GM12873 (cell line): ENCODE data around the gene CRIP3.

Source experiments
- TF ChIP-seq, protein P1 (sequence below): IDR thresholded peaks from 2 replicates; pipeline ENCODE4 v1.5.1; 2012; ENCODE audit warnings: low read depth, mild to moderate bottlenecking, moderate library complexity, low read length, control low read depth; ENCODE audit not compliant: insufficient read depth; ENCODE audit errors: missing control alignments

CRIP3 gene, protein sequence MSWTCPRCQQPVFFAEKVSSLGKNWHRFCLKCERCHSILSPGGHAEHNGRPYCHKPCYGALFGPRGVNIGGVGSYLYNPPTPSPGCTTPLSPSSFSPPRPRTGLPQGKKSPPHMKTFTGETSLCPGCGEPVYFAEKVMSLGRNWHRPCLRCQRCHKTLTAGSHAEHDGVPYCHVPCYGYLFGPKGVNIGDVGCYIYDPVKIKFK

DNA sequence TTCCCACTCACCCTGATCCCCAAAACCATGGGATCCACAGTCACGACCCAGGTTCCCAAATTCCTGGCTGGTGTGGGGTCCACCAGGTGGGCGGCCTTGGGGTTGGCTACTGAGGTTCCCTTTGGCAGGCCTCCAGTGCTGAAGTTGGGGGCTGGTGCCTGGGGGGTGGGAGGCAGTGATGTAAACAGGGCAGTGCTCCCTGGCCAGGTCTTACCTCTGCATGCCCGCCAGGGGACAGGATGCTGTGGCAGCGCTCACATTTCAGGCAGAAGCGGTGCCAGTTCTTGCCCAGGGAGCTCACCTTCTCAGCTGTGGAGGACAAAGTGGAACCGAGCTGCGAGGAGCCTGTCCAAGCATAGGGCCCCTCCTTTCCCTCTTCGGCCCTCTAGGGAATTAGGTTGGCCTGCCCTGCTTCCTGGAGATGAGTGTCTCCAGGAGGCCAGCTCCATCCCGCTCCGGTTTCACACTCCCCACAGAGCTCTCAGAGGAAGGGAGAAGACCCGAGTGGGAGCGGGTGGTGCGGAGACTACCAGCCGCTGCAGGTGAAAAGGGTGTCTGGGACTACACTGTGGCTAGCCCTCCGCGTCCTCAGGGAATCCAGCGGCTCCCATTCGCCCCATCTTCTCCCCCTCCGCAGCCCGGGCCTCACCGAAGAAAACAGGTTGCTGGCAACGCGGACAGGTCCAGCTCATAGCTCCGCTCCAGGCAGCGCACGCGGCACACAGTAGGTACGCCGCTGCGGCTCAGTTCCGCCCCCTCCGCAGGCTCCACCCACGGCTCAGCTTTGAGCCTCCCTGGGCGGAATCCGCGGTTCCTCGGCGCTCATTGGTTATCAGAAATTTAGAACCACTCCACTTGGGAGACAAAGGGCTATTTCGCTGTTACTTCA is at the start of gene CRIP3:
Gene CRIP3, minus strand, starts transcription at position 726 of the 889 bp plus-strand sequence. Its CDS starts 34 bp downstream, at position 692.
- TF ChIP-seq, protein P1, sequence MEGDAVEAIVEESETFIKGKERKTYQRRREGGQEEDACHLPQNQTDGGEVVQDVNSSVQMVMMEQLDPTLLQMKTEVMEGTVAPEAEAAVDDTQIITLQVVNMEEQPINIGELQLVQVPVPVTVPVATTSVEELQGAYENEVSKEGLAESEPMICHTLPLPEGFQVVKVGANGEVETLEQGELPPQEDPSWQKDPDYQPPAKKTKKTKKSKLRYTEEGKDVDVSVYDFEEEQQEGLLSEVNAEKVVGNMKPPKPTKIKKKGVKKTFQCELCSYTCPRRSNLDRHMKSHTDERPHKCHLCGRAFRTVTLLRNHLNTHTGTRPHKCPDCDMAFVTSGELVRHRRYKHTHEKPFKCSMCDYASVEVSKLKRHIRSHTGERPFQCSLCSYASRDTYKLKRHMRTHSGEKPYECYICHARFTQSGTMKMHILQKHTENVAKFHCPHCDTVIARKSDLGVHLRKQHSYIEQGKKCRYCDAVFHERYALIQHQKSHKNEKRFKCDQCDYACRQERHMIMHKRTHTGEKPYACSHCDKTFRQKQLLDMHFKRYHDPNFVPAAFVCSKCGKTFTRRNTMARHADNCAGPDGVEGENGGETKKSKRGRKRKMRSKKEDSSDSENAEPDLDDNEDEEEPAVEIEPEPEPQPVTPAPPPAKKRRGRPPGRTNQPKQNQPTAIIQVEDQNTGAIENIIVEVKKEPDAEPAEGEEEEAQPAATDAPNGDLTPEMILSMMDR: peak; percentile 82

DNA sequence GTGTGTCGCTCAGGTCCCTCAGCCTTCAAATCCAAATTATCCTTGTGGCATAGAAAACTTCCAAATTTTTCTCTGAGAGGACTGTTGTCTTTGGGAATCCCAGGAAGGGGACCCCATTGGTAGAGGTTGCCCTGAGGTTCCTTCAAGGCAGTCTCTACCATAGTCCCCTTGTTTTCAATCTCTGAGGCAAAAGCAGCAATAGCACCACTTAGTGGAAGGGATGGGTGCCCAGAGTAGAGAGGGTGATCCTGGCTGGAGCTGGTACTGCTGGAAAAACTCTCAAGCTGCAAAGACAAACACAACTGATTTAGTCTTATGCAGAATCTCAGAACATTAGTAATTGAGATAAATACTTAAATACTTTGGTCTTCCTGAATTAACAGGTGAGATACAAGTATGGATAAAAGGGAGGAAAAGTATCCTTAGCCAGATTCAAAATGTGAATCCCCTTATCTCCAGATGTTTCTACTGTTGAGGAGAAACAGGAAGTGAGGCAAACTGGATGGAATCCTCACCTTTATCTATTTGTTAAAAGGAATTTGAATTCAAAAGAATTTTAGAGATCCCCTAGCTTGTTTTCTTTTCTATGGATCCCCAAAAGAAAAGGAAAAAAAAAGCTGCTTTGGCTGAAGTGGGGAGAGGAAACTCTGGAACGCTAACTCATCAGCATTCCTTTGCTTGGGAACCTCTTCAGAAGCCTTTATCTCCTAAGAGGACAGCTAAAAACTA is 47.4 kb upstream of the CRIP3 start:
- TF ChIP-seq, protein P1: peak; percentile 43

DNA sequence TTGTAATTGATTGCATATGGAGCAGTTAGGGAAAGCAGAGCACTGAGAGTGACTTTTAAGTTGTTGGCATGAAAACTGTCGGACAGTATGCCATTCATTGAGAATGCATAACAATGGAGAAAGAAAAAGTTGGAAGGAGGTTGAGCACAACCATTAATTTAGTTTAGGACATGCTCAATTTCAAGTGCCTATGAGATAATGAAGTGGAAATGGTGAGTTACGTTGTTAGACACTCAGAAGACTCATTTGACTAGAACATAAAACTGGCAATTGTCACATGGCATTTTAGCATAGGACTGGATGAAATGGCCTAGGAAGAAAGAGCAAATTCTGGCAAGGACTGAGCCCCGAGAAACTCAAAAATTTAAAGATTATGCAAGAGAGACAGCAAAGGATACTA is 38.8 kb upstream of the CRIP3 start:
- TF ChIP-seq, protein P1: no peak

DNA sequence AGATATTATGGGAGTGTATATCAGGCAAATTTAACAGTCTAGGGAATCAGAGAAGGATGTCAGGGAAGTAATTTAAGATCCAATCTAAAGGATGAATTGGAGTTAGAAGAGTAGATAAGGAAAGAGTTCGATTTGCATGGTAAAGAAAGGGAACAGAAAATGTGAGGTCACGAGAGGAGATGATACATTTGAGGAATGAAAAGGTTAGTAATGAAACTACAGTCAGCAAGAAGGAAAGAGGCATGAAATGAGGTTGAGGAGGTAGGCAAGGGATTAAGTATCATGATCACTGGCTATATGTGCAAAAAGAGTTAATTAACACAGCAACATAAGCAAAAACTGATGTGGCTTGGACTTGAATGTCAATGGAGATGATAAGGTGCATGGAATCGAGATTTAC is 38.4 kb upstream of the CRIP3 start:
- TF ChIP-seq, protein P1: no peak

DNA sequence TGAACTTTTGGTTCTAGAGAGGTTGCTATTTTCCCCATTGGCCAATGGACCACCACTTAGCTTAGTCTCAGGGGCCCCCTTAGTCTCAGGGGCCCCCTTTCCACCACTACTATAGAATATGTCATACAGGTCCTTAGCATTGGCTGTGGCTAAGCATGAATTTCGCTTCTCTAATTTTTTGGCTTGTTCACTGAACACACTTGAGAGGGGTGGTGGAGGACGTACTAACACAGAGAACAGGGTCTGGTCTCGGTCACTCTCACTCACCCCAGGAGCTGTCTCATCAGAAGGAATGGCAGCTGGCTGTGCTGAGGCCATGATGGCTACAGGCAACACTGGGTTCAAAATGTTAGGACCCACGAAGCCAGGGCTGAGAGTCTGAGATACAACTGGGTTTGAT is 30.5 kb upstream of the CRIP3 start:
- TF ChIP-seq, protein P1: no peak

DNA sequence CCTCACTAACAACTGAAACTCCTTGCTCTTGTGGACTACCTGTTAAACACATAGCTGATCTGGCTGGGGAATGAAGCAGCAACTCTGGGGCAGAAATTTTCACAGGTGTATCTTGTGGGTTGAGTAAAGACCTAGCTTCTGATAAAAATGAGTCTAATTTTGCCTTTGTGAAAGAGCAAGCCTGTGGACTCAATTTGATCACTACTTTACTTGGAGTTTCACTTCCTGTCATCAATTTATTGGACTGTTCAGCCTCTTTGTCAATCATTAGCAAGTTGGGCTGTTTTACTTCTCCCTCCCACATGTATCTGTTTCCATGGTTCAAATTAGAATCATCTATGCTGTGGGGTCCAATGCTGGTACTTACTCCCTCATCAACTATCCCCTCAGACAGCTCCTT is 29.6 kb upstream of the CRIP3 start:
- TF ChIP-seq, protein P1: no peak

DNA sequence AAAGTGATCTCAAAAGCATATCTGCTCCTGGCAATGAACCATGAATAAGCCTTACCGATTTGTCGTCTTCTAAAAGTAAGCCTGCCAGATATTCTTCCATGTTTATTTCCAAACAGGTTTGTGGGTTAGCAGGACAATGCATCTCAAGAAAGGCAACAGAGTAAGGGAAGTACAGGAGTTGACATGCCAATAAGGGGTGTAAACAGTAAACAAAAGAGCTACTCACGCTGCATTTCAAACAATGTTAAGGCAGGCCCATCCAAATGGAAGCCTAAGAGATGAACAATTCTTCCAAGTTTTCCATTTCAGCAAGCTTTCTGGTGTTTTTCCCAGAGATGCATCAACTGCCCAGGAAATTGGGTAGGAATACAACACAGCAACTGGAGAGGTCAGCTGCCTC is 27.8 kb upstream of the CRIP3 start:
- TF ChIP-seq, protein P1: no peak
